Thyroid gland (tissue), 4 donors: ENCODE data around the gene ABCF2.

Experiments
- POLR2A ChIP-seq, 2 donors: fragments of 450-650 bp; IDR thresholded peaks; one replicate each; pipeline ENCODE4 v1.6.1; 2017; ENCODE audit warnings: antibody characterized with exemption in 2 of 2, mild to moderate bottlenecking in 2 of 2, moderate library complexity in 1 of 2
- TF ChIP-seq, protein P1 (sequence below), 6 experiments: fragments of 200-600 bp in 3 of 6; fragments of 450-650 bp in 3 of 6; sonication (generic) in 3 of 6; IDR thresholded peaks; one replicate each; pipeline ENCODE4 v1.5.1; 2016 to 2019; ENCODE audit warnings: antibody characterized with exemption in 6 of 6, mild to moderate bottlenecking in 2 of 6, inconsistent platforms in 1 of 6, moderate library complexity in 1 of 6

- TF ChIP-seq, protein P1, sequence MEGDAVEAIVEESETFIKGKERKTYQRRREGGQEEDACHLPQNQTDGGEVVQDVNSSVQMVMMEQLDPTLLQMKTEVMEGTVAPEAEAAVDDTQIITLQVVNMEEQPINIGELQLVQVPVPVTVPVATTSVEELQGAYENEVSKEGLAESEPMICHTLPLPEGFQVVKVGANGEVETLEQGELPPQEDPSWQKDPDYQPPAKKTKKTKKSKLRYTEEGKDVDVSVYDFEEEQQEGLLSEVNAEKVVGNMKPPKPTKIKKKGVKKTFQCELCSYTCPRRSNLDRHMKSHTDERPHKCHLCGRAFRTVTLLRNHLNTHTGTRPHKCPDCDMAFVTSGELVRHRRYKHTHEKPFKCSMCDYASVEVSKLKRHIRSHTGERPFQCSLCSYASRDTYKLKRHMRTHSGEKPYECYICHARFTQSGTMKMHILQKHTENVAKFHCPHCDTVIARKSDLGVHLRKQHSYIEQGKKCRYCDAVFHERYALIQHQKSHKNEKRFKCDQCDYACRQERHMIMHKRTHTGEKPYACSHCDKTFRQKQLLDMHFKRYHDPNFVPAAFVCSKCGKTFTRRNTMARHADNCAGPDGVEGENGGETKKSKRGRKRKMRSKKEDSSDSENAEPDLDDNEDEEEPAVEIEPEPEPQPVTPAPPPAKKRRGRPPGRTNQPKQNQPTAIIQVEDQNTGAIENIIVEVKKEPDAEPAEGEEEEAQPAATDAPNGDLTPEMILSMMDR (IDR thresholded peaks at IDR 0.05) = no peak
- peak in 1 of 2 donors; percentile 79 for TF ChIP-seq POLR2A (IDR thresholded peaks at IDR 0.05)
These were observed at the start of gene ABCF2 for GRCh38 chr7:151226875-151227782.
